GM12878 (cell line): ENCODE measurements around the gene PTPN14. TPM values are rescaled to one million over a fixed set of nuclear protein-coding genes. Genes with fewer than 3 reads are reported as not detected.

Experiments used
- ATAC-seq: fragments of 200-7000 bp; cut with Tn5 transposase; 3 replicates; pipeline ENCODE4 v1.9.1; 2020; ENCODE audit warnings: mild to moderate bottlenecking, moderate library complexity
- BruUV-seq: library from RNA; stranded (reverse); fragments of 400-500 nt; replicated peaks from 2 replicates; lab custom pipeline; 2021; lab: Mats Ljungman, UMichigan
- CTCF ChIA-PET: fragments of 300-600 bp; sonication (Branson Sonifier 250); formaldehyde crosslinking; extraction: SDS; loops from one replicate; lab custom pipeline; 2021; ENCODE audit warnings: inconsistent platforms; lab: Yijun Ruan, JAX
- POLR2A ChIA-PET: fragments of 350-600 bp; formaldehyde crosslinking; extraction: SDS; loops from one replicate; lab custom pipeline; 2021; ENCODE audit warnings: inconsistent platforms; lab: Charles Lee
- RAD21 ChIA-PET: fragments of 300-600 bp; sonication (Branson Sonifier 250); formaldehyde crosslinking; loops from one replicate; lab custom pipeline; 2023; ENCODE audit warnings: antibody characterized with exemption; ENCODE audit not compliant: unreplicated experiment; lab: Charles Lee
- SMC1A ChIA-PET: fragments of 300-600 bp; sonication (Branson Sonifier 250); formaldehyde crosslinking; loops from one replicate; lab custom pipeline; 2023; ENCODE audit not compliant: unreplicated experiment, uncharacterized antibody; lab: Charles Lee
- DNase-seq: peaks from one replicate; pipeline ENCODE4 v3.0.0-alpha.2; 2011; ENCODE audit warnings: low read depth, low spot score
- FAIRE-seq: peaks from 3 replicates; lab custom pipeline; 2011; peaks lifted over from hg19 to GRCh38; lab: Jason Lieb, UNC
- H2AFZ ChIP-seq: 2 replicates; pipeline ENCODE4 v1.6.0; 2011; ENCODE audit warnings: low read depth, low read length, control low read depth; ENCODE audit not compliant: control insufficient read depth
- H3K27ac ChIP-seq: 2 replicates; pipeline ENCODE4 v1.5.1; 2011; ENCODE audit warnings: control low read depth; ENCODE audit not compliant: control insufficient read depth, insufficient read depth
- H3K27me3 ChIP-seq, 2 experiments: replicated peaks in 1 of 2; 2 replicates each; pipeline versions ENCODE4 v1.6.0 to v1.6.1; 2011; ENCODE audit warnings: low read length in 1 of 2; ENCODE audit not compliant: control insufficient read depth in 2 of 2, insufficient read depth in 2 of 2
- H3K36me3 ChIP-seq, 2 experiments: 2 replicates each; pipeline ENCODE4 v1.5.1; 2011; ENCODE audit warnings: low read length in 1 of 2; ENCODE audit not compliant: control insufficient read depth in 2 of 2, insufficient read depth in 2 of 2
- H3K4me1 ChIP-seq: 2 replicates; pipeline ENCODE4 v1.6.1; 2011; ENCODE audit warnings: mild to moderate bottlenecking, low read length, moderate library complexity, mixed read lengths; ENCODE audit not compliant: control insufficient read depth, insufficient read depth
- H3K4me2 ChIP-seq: 2 replicates; pipeline ENCODE4 v1.6.0; 2011; ENCODE audit warnings: control low read depth; ENCODE audit not compliant: control insufficient read depth, insufficient read depth
- H3K4me3 ChIP-seq: fragments of 200-600 bp; sonication (generic); 2 replicates; pipeline ENCODE4 v1.5.1; 2016
- H3K79me2 ChIP-seq: 2 replicates; pipeline ENCODE4 v1.6.0; 2011; ENCODE audit warnings: low read length; ENCODE audit not compliant: control insufficient read depth, insufficient read depth
- H3K9ac ChIP-seq: 2 replicates; pipeline ENCODE4 v1.8.0; 2011; ENCODE audit warnings: low read length, control low read depth, mixed read lengths; ENCODE audit not compliant: control insufficient read depth, insufficient read depth
- H3K9me3 ChIP-seq: replicated peaks from 3 replicates; pipeline ENCODE4 v1.5.1; 2011; ENCODE audit warnings: mild to moderate bottlenecking, low read length; ENCODE audit not compliant: control insufficient read depth, insufficient read depth
- H4K20me1 ChIP-seq: 2 replicates; pipeline ENCODE4 v1.6.0; 2011; ENCODE audit not compliant: control insufficient read depth, insufficient read depth
- CHD2 ChIP-seq: IDR thresholded peaks from 2 replicates; pipeline ENCODE4 v1.6.1; 2011; ENCODE audit warnings: low read depth, low read length, improper control_type of control experiment, borderline replicate concordance
- E2F4 ChIP-seq: IDR thresholded peaks from 2 replicates; pipeline ENCODE4 v1.6.1; 2012; ENCODE audit warnings: low read depth, low read length, improper control_type of control experiment
- ELK1 ChIP-seq: IDR thresholded peaks from 2 replicates; pipeline ENCODE4 v1.6.1; 2012; ENCODE audit warnings: low read depth, low read length, improper control_type of control experiment
- HDAC6 ChIP-seq: fragments of 200-600 bp; sonication (generic); IDR thresholded peaks from one replicate; pipeline ENCODE4 v1.8.0; 2017; ENCODE audit warnings: antibody characterized with exemption; ENCODE audit not compliant: unreplicated experiment
- IRF4 ChIP-seq: IDR thresholded peaks from 2 replicates; pipeline ENCODE4 v1.6.1; 2011; ENCODE audit warnings: low read depth, low read length
- MEF2B ChIP-seq: fragments of 450-650 bp; IDR thresholded peaks from 2 replicates; pipeline ENCODE4 v1.6.1; 2018; ENCODE audit warnings: mild to moderate bottlenecking, moderate library complexity; ENCODE audit not compliant: partially characterized antibody, poor library complexity, severe bottlenecking
- MTA2 ChIP-seq: fragments of 450-650 bp; IDR thresholded peaks from 2 replicates; pipeline ENCODE4 v1.6.1; 2016; ENCODE audit warnings: low read depth, mild to moderate bottlenecking, moderate library complexity
- MYB ChIP-seq: fragments of 150-350 bp; IDR thresholded peaks from 2 replicates; pipeline ENCODE4 v1.6.1; 2014; ENCODE audit warnings: mild to moderate bottlenecking, low read depth, low read length, borderline replicate concordance
- PAX8 ChIP-seq: fragments of 450-650 bp; IDR thresholded peaks from 2 replicates; pipeline ENCODE4 v1.6.1; 2017; ENCODE audit warnings: mild to moderate bottlenecking, moderate library complexity
- PBX3 ChIP-seq: IDR thresholded peaks from 2 replicates; pipeline ENCODE4 v1.6.1; 2011; ENCODE audit warnings: mild to moderate bottlenecking, low read depth, low read length, moderate library complexity; ENCODE audit not compliant: insufficient replicate concordance
- PKNOX1 ChIP-seq: fragments of 450-650 bp; IDR thresholded peaks from 2 replicates; pipeline ENCODE4 v1.6.1; 2016; ENCODE audit warnings: mild to moderate bottlenecking
- POLR2AphosphoS2 ChIP-seq: IDR thresholded peaks from 2 replicates; pipeline ENCODE4 v1.6.1; 2011; ENCODE audit warnings: low read depth, mild to moderate bottlenecking, low read length, improper control_type of control experiment, moderate library complexity
- SMAD5 ChIP-seq: IDR thresholded peaks from 2 replicates; pipeline ENCODE4 v1.6.1; 2016; ENCODE audit warnings: antibody characterized with exemption, low read depth
- TCF7 ChIP-seq: IDR thresholded peaks from 2 replicates; pipeline ENCODE4 v1.6.1; 2014; ENCODE audit warnings: antibody characterized with exemption, borderline replicate concordance
- YY1 ChIP-seq: IDR thresholded peaks from 2 replicates; pipeline ENCODE4 v1.6.1; 2011; ENCODE audit warnings: low read depth, mild to moderate bottlenecking, low read length
- ZNF24 ChIP-seq: fragments of 450-650 bp; IDR thresholded peaks from 2 replicates; pipeline ENCODE4 v1.6.1; 2017; ENCODE audit warnings: antibody characterized with exemption, mild to moderate bottlenecking
- ZZZ3 ChIP-seq: IDR thresholded peaks from 2 replicates; pipeline ENCODE4 v1.6.1; 2011; ENCODE audit warnings: low read depth; ENCODE audit not compliant: control insufficient read depth, insufficient read length
- WGBS: methylation state at CpG from one replicate; pipeline ENCODE4 v1.1.6; 2016; ENCODE audit warnings: low lambda C conversion rate; ENCODE audit not compliant: insufficient replicate concordance, insufficient coverage; ENCODE audit errors: missing lambda C conversion rate; 5-methylcytosine and 5-hydroxymethylcytosine counted together
- in situ Hi-C: fragments of 300-500 bp; cut with MboI; formaldehyde crosslinking; loops from 9 replicates; pipeline ENCODE4 v1.14.3; 2018; ENCODE audit warnings: mixed read lengths
- intact Hi-C: fragments of 100-400 bp; cut with micrococcal nuclease; formaldehyde crosslinking; loops from one replicate; pipeline ENCODE4 v1.14.2; 2022; ENCODE audit not compliant: unreplicated experiment
- polyA plus RNA-seq, 11 experiments: library from polyadenylated mRNA; depleted of rRNA in 4 of 11; unstranded in 6 of 11; stranded (reverse) in 5 of 11; fragments of >200 nt; fragmentation: Nextera tagmentation in 4 of 11; fragmentation: Illumina TruSeq in 1 of 11; extraction: Ambion mirVana in 4 of 11; extraction: Trizol in 1 of 11; gene quantifications; 1 replicate in 1 of 11; 2 replicates in 10 of 11; pipeline versions ENCODE4 v1.2.1 to v1.2.3, GENCODE V29; 2011 to 2016; ENCODE audit warnings: inconsistent platforms in 2 of 11, missing spikeins in 2 of 11, low read depth in 1 of 11
- total RNA-seq, 4 experiments: library from RNA; depleted of rRNA in 3 of 4; stranded (reverse); fragments of >200 nt in 3 of 4; fragmentation: Illumina TruSeq in 1 of 4; extraction: Trizol in 1 of 4; gene quantifications; 2 replicates each; pipeline versions ENCODE4 v1.2.1 to v1.2.3, GENCODE V29; 2013 to 2021

PTPN14 gene
- total and polyA plus RNA-seq, 10 of the 15 experiments (the other 5 are each of a cell fraction or from before 2014, with no cell fraction given), result 0.05 to 5.1 (median 0.44) TPM

GRCh38 chr1:214546886-214547641 is 4.3 kb downstream of the PTPN14 start (continued):
- TF ChIP-seq CHD2 (no peak), TCF7 (no peak)

- RAD21 ChIA-PET, result interaction anchor here (0.9 to 6.7 kb wide), 3 partner anchors 8 to 107 kb away, joined by 3 to 51 read pairs (median 3); no protein-coding TSS in a partner anchor
Observed at GRCh38 chr1:214546084-214546483, 5.3 kb downstream of the PTPN14 start.

More at GRCh38 chr1:214546084-214546483, 5.3 kb downstream of the PTPN14 start:
- no peaks in the 10 kb centered on the region for H3K79me2 ChIP-seq
- FAIRE-seq (no peak), ATAC-seq (no peak)
- WGBS, result 73% methylated on average over 4 of the region's 4 CpGs
- no peaks in the 10 kb centered on the region for H4K20me1 ChIP-seq
- no peak overlapping the region for H3K4me2 ChIP-seq
- no peak overlapping the region for H3K27ac ChIP-seq
- H3K4me3 ChIP-seq, result no peak overlapping the region
- POLR2A ChIA-PET, result interaction anchor here (0.6 to 1.1 kb wide), 4 partner anchors 8 to 81 kb away, joined by 3 to 4 read pairs (median 4); no protein-coding TSS in a partner anchor
- no peaks in the 10 kb centered on the region for H3K36me3 ChIP-seq
- SMC1A ChIA-PET, result interaction anchor here (0.6 to 6.7 kb wide), 5 partner anchors 7 to 129 kb away, joined by 3 to 83 read pairs (median 4); no protein-coding TSS in a partner anchor
- no TSS peak for BruUV-seq
- no peaks in the 10 kb centered on the region for H3K9me3 ChIP-seq
- CTCF ChIA-PET, result interaction anchor here (0.9 to 1.3 kb wide), 2 partner anchors 9 to 36 kb away, joined by 3 read pairs; no protein-coding TSS in a partner anchor
- H2AFZ ChIP-seq, result no peak overlapping the region
- no peak overlapping the region for H3K9ac ChIP-seq
- in situ Hi-C loops, result no loop called here
- no peak for TF ChIP-seq MYB
- no peak for TF ChIP-seq PAX8
- no peak for TF ChIP-seq PKNOX1
- no peak for TF ChIP-seq SMAD5
- TF ChIP-seq MEF2B, result no peak
- TF ChIP-seq MTA2, result no peak
- no peak for TF ChIP-seq YY1
- TF ChIP-seq ELK1, result no peak
- no peak for TF ChIP-seq IRF4
- TF ChIP-seq POLR2AphosphoS2, result no peak
- no peak for TF ChIP-seq ZZZ3
- no peak for TF ChIP-seq E2F4
- TF ChIP-seq ZNF24, result no peak
- TF ChIP-seq PBX3, result no peak
- TF ChIP-seq HDAC6, result no peak
- TF ChIP-seq, all 136 proteins: peak for 0
- DNase-seq, result no peak
- peaks cover 0 to 2% of the 10 kb centered on the region in 2 experiments; a peak in 3 of 4 replicates for H3K27me3 ChIP-seq
- no peaks in the 10 kb centered on the region for H3K4me1 ChIP-seq
- intact Hi-C loops, result no loop called here
